ENCODE measurements around the gene ONECUT1.

- TF ChIP-seq CTCF (IDR thresholded peaks at IDR 0.05) (no peak), POLR2A (IDR thresholded peaks at IDR 0.05) (no peak)
These were observed 14.5 kb upstream of the ONECUT1 start for GRCh38 chr15:52804526-52805081.
